ENCODE results near the gene ZNF692.

Gene ZNF692

GRCh38 chr1:248873993-248874533, 15.2 kb upstream of the ZNF692 start:
- peak; percentile 60 for DNase-seq (ENCODE audit: low spot score)

- peak; percentile 80 for DNase-seq (ENCODE audit: low spot score)
These were observed 14.6 kb upstream of the ZNF692 start for GRCh38 chr1:248873409-248873992.

GRCh38 chr1:248872752-248873408, 14.0 kb upstream of the ZNF692 start:
- peak; percentile 46 for DNase-seq (ENCODE audit: low spot score)

GRCh38 chr1:248871837-248872401, 13.0 kb upstream of the ZNF692 start:
- no peak for DNase-seq (ENCODE audit: low spot score)

GRCh38 chr1:248862998-248863881, 4.4 kb upstream of the ZNF692 start:
- peak; percentile 77 for DNase-seq (ENCODE audit: low spot score)

- DNase-seq (ENCODE audit: low spot score), result no peak
These were observed 3.8 kb upstream of the ZNF692 start for GRCh38 chr1:248862695-248862997.

GRCh38 chr1:248861616-248862015, 2.7 kb upstream of the ZNF692 start:
- DNase-seq (ENCODE audit: low spot score), result no peak

- DNase-seq (ENCODE audit: low spot score), result no peak
These were observed 1.1 kb upstream of the ZNF692 start for GRCh38 chr1:248860007-248860406.

GRCh38 chr1:248858096-248858890, 592 bp downstream of the ZNF692 start:
- no peak for DNase-seq (ENCODE audit: low spot score)

- DNase-seq (ENCODE audit: low spot score), result no peak
These were observed 1.2 kb downstream of the ZNF692 start for GRCh38 chr1:248857749-248858095.

GRCh38 chr1:248857201-248857600, 1.7 kb downstream of the ZNF692 start:
- no peak for DNase-seq (ENCODE audit: low spot score)

GRCh38 chr1:248856176-248856575, 2.7 kb downstream of the ZNF692 start:
- DNase-seq (ENCODE audit: low spot score), result no peak

GRCh38 chr1:248855580-248855979, 3.3 kb downstream of the ZNF692 start:
- no peak for DNase-seq (ENCODE audit: low spot score)

- DNase-seq (ENCODE audit: low spot score), result no peak
These were observed 5.1 kb downstream of the ZNF692 start for GRCh38 chr1:248853663-248854375.

- no peak for DNase-seq (ENCODE audit: low spot score)
These were observed 6.1 kb downstream of the ZNF692 start for GRCh38 chr1:248852481-248853405.

GRCh38 chr1:248851390-248851789, 7.5 kb downstream of the ZNF692 start:
- no peak for DNase-seq (ENCODE audit: low spot score)

- no peak for DNase-seq (ENCODE audit: low spot score)
These were observed 8.2 kb downstream of the ZNF692 start for GRCh38 chr1:248850536-248851251.

- DNase-seq (ENCODE audit: low spot score), result no peak
These were observed 8.8 kb downstream of the ZNF692 start for GRCh38 chr1:248850124-248850523.

- no peak for DNase-seq (ENCODE audit: low spot score)
These were observed 9.2 kb downstream of the ZNF692 start for GRCh38 chr1:248849637-248850036.
